Liver (tissue), 9 donors: ENCODE data around the gene FAM83G. TPM values are rescaled to one million over a fixed set of nuclear protein-coding genes. Genes with fewer than 3 reads are reported as not detected.

Experiments
- DNase-seq: peaks from one replicate; pipeline ENCODE4 v3.0.0-alpha.2; 2017; ENCODE audit warnings: low spot score
- H3K27ac ChIP-seq, 2 donors: one replicate each; pipeline ENCODE4 v1.7.0; 2013; ENCODE audit warnings: inconsistent platforms in 2 of 2, low read length in 2 of 2, control low read depth in 1 of 2, low read depth in 1 of 2, mild to moderate bottlenecking in 1 of 2
- H3K27me3 ChIP-seq, 4 donors: one replicate each; pipeline versions ENCODE4 v1.6.1 to v1.7.0; 2013; ENCODE audit warnings: low read length in 3 of 4, inconsistent platforms in 1 of 4, mild to moderate bottlenecking in 1 of 4, moderate library complexity in 1 of 4; ENCODE audit not compliant: control insufficient read depth in 4 of 4, insufficient read depth in 4 of 4
- H3K36me3 ChIP-seq, 4 donors: one replicate each; pipeline versions ENCODE4 v1.6.1 to v1.7.0; 2013; ENCODE audit warnings: low read length in 3 of 4, mild to moderate bottlenecking in 3 of 4, low read depth in 1 of 4, moderate library complexity in 1 of 4; ENCODE audit not compliant: control insufficient read depth in 4 of 4, insufficient read depth in 3 of 4
- H3K4me1 ChIP-seq, 4 donors: one replicate each; pipeline versions ENCODE4 v1.6.1 to v1.7.0; 2013; ENCODE audit warnings: low read length in 3 of 4, mild to moderate bottlenecking in 3 of 4, moderate library complexity in 1 of 4; ENCODE audit not compliant: control insufficient read depth in 4 of 4, insufficient read depth in 4 of 4
- H3K4me3 ChIP-seq, 3 donors: one replicate each; pipeline versions ENCODE4 v1.6.1 to v1.7.0; 2013; ENCODE audit warnings: low read length in 3 of 3, control low read depth in 1 of 3, low read depth in 1 of 3, mild to moderate bottlenecking in 1 of 3
- H3K9ac ChIP-seq, 2 donors: one replicate each; pipeline ENCODE4 v1.7.0; 2013; ENCODE audit warnings: low read length in 2 of 2, mild to moderate bottlenecking in 2 of 2, moderate library complexity in 2 of 2, control low read depth in 1 of 2, low read depth in 1 of 2
- H3K9me3 ChIP-seq, 4 donors: one replicate each; pipeline versions ENCODE4 v1.6.1 to v1.7.0; 2013; ENCODE audit warnings: low read length in 3 of 4; ENCODE audit not compliant: control insufficient read depth in 4 of 4
- ATF3 ChIP-seq: IDR thresholded peaks from 2 replicates; pipeline ENCODE4 v1.6.1; 2016; ENCODE audit warnings: antibody characterized with exemption
- EGR1 ChIP-seq, 2 donors: IDR thresholded peaks; 2 replicates each; pipeline ENCODE4 v1.6.1; 2016 to 2018; ENCODE audit warnings: antibody characterized with exemption in 2 of 2, low read depth in 2 of 2
- FOXA1 ChIP-seq: IDR thresholded peaks from 2 replicates; pipeline ENCODE4 v1.6.1; 2016; ENCODE audit warnings: antibody characterized with exemption
- FOXA2 ChIP-seq: IDR thresholded peaks from 2 replicates; pipeline ENCODE4 v1.6.1; 2016; ENCODE audit warnings: antibody characterized with exemption
- GABPA ChIP-seq, 2 donors: IDR thresholded peaks in 1 of 2; conservative IDR thresholded peaks in 1 of 2; 2 replicates each; pipeline ENCODE4 v1.6.1; 2016; ENCODE audit warnings: antibody characterized with exemption in 2 of 2, mild to moderate bottlenecking in 1 of 2, moderate library complexity in 1 of 2
- HNF4A ChIP-seq, 2 donors: conservative IDR thresholded peaks; 2 replicates each; pipeline ENCODE4 v1.6.1; 2016; ENCODE audit warnings: antibody characterized with exemption in 2 of 2, mild to moderate bottlenecking in 2 of 2
- HNF4G ChIP-seq: IDR thresholded peaks from 2 replicates; pipeline ENCODE4 v1.6.1; 2016; ENCODE audit warnings: antibody characterized with exemption
- JUND ChIP-seq, 2 donors: IDR thresholded peaks; 2 replicates each; pipeline ENCODE4 v1.6.1; 2016; ENCODE audit warnings: antibody characterized with exemption in 2 of 2
- NR2F2 ChIP-seq: IDR thresholded peaks from 2 replicates; pipeline ENCODE4 v1.6.1; 2016; ENCODE audit warnings: antibody characterized with exemption
- RAD21 ChIP-seq, 2 donors: IDR thresholded peaks; 2 replicates each; pipeline ENCODE4 v1.6.1; 2016; ENCODE audit warnings: antibody characterized with exemption in 2 of 2, mild to moderate bottlenecking in 2 of 2
- REST ChIP-seq: IDR thresholded peaks from 2 replicates; pipeline ENCODE4 v1.6.1; 2016; ENCODE audit warnings: antibody characterized with exemption, mild to moderate bottlenecking
- RXRA ChIP-seq, 2 donors: IDR thresholded peaks; 2 replicates each; pipeline ENCODE4 v1.6.1; 2017 to 2018; ENCODE audit warnings: antibody characterized with exemption in 2 of 2, mild to moderate bottlenecking in 1 of 2
- SP1 ChIP-seq: IDR thresholded peaks from 2 replicates; pipeline ENCODE4 v1.6.1; 2018; ENCODE audit warnings: antibody characterized with exemption, mild to moderate bottlenecking
- TAF1 ChIP-seq: conservative IDR thresholded peaks from 2 replicates; pipeline ENCODE4 v1.6.1; 2016; ENCODE audit warnings: antibody characterized with exemption, mild to moderate bottlenecking
- YY1 ChIP-seq: IDR thresholded peaks from 2 replicates; pipeline ENCODE4 v1.6.1; 2016; ENCODE audit warnings: antibody characterized with exemption, mild to moderate bottlenecking
- ZBTB33 ChIP-seq: IDR thresholded peaks from 2 replicates; pipeline ENCODE4 v1.6.1; 2016; ENCODE audit warnings: antibody characterized with exemption
- WGBS: extraction: QIAGEN DNeasy Blood & Tissue Kit; methylation state at CpG from one replicate; pipeline ENCODE4 v1.1.7; 2013; 5-methylcytosine and 5-hydroxymethylcytosine counted together
- polyA plus RNA-seq, 2 donors: library from polyadenylated mRNA; stranded (reverse) in 1 of 2; unstranded in 1 of 2; fragments of 200-250 nt in 1 of 2; fragments of >200 nt in 1 of 2; fragmentation: Nextera tagmentation in 1 of 2; extraction: Ambion mirVana in 1 of 2; gene quantifications; one replicate each; pipeline versions ENCODE4 v1.2.1 to v1.2.3, GENCODE V29; 2013 to 2015
- total RNA-seq, 2 donors: library from RNA; depleted of rRNA; stranded (reverse); fragments of >200 nt; gene quantifications; one replicate each; pipeline ENCODE4 v1.2.3, GENCODE V29; 2014
- TF ChIP-seq, protein P1 (sequence below): fragments of 150-350 bp; IDR thresholded peaks from 2 replicates; pipeline ENCODE4 v1.5.1; 2017; ENCODE audit warnings: improper control_type of control experiment, low read depth, low read length; ENCODE audit not compliant: missing input control
- TF ChIP-seq, protein P2 (sequence below): IDR thresholded peaks from 2 replicates; pipeline ENCODE4 v1.6.1; 2016; ENCODE audit warnings: antibody characterized with exemption
- donor health status: healthy.
- donor health status: healthy.
- donor health status: healthy.
- donor health status: healthy.
- donor health status: healthy.

The FAM83G gene
- total and polyA plus RNA-seq, 4 donors = 5.2 to 25.0 (median 11.5) TPM

DNA sequence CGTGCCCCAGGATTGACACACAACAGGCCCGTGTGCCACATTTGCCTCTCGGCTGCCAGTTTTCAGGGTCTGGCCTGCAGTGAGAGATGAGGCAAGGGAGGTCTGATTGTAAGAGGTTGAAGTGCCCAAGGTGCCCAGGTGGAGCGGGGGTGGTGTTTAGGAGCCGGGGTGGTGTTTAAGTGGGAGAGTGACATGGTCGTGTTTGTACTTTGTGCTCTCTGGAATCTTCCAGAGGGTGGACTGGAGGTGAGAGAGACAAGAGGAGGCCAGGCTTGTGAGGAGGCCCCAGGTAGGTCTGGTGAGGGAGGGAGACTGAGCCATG lies 42.1 kb downstream of the FAM83G start (continued):
- TF ChIP-seq REST (no peak), JUND (IDR thresholded peaks at IDR 0.05) (no peak), YY1 (no peak)

- peaks cover 0 to 13% (median 6%) of the 10 kb centered on the region in 4 donors for H3K4me1 ChIP-seq
- TF ChIP-seq JUND (IDR thresholded peaks at IDR 0.05) = no peak
- no peak for TF ChIP-seq FOXA2
- no peak for TF ChIP-seq EGR1 (IDR thresholded peaks at IDR 0.05; ENCODE audit: low read depth in 2 of 2)
- TF ChIP-seq ZBTB33 = no peak
- no peak for TF ChIP-seq FOXA1
- TF ChIP-seq ATF3 = no peak
- TF ChIP-seq, protein P1, sequence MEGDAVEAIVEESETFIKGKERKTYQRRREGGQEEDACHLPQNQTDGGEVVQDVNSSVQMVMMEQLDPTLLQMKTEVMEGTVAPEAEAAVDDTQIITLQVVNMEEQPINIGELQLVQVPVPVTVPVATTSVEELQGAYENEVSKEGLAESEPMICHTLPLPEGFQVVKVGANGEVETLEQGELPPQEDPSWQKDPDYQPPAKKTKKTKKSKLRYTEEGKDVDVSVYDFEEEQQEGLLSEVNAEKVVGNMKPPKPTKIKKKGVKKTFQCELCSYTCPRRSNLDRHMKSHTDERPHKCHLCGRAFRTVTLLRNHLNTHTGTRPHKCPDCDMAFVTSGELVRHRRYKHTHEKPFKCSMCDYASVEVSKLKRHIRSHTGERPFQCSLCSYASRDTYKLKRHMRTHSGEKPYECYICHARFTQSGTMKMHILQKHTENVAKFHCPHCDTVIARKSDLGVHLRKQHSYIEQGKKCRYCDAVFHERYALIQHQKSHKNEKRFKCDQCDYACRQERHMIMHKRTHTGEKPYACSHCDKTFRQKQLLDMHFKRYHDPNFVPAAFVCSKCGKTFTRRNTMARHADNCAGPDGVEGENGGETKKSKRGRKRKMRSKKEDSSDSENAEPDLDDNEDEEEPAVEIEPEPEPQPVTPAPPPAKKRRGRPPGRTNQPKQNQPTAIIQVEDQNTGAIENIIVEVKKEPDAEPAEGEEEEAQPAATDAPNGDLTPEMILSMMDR = no peak
- no peak for TF ChIP-seq REST
- TF ChIP-seq RAD21 (IDR thresholded peaks at IDR 0.05) = no peak
- TF ChIP-seq, protein P2, sequence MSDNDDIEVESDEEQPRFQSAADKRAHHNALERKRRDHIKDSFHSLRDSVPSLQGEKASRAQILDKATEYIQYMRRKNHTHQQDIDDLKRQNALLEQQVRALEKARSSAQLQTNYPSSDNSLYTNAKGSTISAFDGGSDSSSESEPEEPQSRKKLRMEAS = no peak
- no peak for TF ChIP-seq GABPA (IDR thresholded peaks at IDR 0.05 in 1 of 2, conservative IDR thresholded peaks at IDR 0.05 in 1 of 2)
- TF ChIP-seq RXRA (IDR thresholded peaks at IDR 0.05) = no peak
- no peak for TF ChIP-seq YY1
- no peak for TF ChIP-seq HNF4A (conservative IDR thresholded peaks at IDR 0.05)
- TF ChIP-seq NR2F2 = no peak
- no peak for TF ChIP-seq HNF4G
- TF ChIP-seq TAF1 = no peak
- TF ChIP-seq SP1 = no peak
- H3K27me3 ChIP-seq = no peaks in the 10 kb centered on the region
- no peak overlapping the region for H3K27ac ChIP-seq
- H3K9me3 ChIP-seq = no peaks in the 10 kb centered on the region
- DNase-seq = no peak
- no peak overlapping the region for H3K9ac ChIP-seq
- H3K4me3 ChIP-seq = no peak overlapping the region
- WGBS = 84% methylated on average over 16 of the region's 16 CpGs
- H3K36me3 ChIP-seq = no peaks in the 10 kb centered on the region
These were observed 42.7 kb downstream of the FAM83G start for GRCh38 chr17:18961634-18962493.
